CD4-positive, alpha-beta T cell treated with Interleukin-1 beta for 1 hour (primary cell): ENCODE results near the gene ATP9A.
"Not testable (repeated sequence)": the region's sequence is repeated elsewhere in the genome, so short reads cannot be mapped to it uniquely, and the experiment has no call there.

Experiments
- DNase-seq, 2 donors: peaks; one replicate each; pipeline ENCODE4 v3.0.0-alpha.2; 2020 to 2022

The ATP9A gene

DNA sequence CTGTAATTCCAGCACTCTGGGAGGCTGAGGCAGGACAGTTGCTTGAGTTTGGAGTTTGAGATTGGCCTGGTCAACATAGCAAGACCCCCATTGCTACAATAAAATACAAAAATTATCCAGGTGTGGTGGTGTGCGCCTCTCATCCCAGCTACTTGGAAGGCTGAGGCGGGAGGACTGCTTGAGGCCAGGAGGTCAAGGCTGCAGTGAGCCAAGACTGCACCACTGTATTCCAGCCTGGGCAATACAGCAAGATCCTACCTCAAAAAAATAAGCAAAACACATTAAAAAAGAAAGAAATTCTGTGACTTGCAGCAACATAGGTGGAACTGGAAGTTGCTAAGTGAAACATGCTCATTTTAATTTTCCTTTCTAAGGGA lies 119.6 kb downstream of the ATP9A start:
- no peak for DNase-seq

DNA sequence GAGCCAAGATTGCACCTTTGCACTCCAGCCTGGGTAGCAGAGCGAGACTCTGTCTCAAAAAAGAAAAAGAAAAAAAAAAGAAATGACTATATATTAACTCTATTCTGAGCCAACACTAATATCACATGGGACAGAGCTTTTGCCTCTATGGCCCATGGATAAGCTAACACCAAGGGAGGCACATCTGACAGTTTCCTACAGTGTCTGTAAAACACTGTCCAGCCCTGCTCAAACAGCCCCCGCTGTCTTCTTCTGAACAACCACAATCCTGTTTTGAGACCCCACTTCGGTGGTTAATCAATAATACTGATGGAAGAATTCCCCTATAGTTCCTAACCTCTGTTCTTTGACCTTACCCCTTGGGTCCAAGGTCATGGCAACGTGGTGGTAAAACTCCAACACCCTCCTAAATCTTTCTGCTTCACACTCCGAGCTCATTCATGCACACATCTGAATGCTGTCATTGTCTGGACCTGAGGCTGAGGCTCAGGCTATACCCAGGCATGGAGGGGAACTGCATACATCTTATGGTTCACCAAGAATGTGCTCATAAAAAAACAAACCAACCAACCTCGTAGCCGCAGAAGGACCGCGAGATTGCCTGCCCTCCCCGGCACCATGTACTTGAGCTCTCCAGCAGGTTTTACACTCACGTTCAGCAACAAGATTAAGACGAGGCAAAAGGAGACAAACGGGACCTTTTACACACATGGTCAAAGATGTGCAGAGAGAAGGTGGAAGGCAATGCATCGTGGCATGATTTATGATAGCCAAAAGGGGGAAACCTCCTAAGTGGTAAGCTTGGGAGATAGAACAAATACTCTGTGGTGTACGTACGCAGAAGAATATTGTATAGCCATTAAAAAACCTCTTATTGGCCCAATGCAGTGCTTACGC lies 120.3 kb downstream of the ATP9A start:
- no peak for DNase-seq

DNA sequence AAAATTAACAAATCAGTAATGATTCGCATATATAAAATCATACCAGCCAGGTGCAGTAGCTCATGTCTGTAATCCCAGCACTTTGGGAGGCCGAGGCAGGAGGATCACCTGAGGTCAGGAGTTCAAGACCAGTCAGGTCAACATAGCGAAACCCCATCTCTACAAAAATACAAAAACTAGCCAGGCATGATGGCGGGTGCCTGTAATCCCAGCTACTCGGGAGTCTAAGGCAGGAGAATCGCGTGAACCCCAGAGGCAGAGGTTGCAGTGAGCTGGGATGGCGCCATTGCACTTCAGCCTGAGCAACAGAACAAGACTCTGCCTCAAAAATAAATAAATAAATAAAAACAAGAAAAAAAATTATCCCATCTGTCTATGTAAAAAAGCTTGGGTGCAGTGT lies 124.4 kb downstream of the ATP9A start:
- DNase-seq = not testable (repeated sequence)

DNA sequence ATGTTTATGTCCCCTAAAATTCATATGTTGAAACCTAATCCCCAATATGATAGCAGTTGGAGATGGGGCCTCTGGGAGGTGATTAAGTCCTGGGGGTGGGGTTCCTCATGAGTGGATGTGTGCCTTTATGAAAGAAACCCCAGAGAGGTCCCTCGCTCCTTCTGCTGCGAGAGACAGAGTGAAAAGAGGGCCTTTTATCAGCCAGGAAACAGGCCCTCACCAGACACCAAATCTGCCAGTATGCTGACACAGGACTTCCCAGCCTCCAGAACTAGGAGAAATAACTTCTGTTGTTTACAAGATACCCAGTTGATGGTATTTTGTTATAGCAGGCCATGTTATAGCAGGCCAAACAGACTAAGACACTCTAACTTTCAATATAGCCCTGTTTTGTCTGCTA lies 124.8 kb downstream of the ATP9A start:
- DNase-seq = no peak

GRCh38 chr20:51641866-51642265 lies 126.3 kb downstream of the ATP9A start:
- no peak for DNase-seq

GRCh38 chr20:51640743-51641142 lies 127.4 kb downstream of the ATP9A start:
- no peak for DNase-seq

DNA sequence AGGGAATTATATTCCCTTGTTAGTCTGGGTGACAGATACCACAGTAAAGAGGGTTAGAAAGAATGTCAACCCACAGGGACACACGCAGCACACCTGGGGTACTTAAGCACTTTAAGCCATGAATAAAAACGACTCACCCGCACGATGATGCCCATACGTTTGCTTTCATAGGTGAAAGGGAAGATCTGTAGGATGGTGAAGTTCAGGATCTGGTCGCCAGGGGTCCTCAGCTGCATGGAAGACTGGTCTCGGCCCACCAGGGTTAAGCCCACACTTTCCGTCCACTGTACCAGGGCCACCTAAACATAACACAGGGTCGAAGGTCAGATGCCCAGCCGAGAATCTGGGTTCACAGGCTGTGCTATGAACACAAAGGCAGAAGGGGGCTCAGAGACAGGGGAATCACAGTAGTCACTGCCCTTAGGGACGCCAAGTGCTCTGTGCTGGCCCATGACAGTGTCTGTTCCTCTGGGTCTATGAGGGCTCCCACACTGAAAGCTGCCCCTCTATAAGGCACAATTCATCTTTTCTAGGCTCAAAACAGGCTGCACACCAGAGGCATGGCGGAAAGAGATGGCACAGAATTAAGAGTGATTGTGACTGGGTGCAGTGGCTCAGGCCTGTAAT lies 128.9 kb downstream of the ATP9A start:
- peak; percentile 41 to 50 for DNase-seq

DNA sequence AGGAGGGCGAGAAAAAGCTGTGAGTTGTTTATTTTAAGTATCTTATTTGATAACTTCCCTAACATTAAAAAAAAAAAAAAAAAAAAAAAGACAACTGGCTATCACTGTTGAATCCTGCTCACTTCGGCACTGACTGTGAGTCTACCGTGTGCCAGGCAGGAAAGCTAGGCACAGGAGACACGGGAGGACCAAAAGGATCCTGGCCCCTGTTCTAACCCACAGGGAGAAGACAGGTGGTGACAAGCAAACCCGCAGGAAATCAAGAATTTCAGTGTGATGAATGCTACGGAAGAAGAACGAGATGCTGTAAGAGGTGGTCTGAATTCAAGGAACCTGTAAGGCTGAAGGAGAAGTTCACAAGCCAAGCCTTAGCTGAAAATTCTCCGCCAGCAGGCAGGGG lies 130.9 kb downstream of the ATP9A start:
- no peak for DNase-seq

DNA sequence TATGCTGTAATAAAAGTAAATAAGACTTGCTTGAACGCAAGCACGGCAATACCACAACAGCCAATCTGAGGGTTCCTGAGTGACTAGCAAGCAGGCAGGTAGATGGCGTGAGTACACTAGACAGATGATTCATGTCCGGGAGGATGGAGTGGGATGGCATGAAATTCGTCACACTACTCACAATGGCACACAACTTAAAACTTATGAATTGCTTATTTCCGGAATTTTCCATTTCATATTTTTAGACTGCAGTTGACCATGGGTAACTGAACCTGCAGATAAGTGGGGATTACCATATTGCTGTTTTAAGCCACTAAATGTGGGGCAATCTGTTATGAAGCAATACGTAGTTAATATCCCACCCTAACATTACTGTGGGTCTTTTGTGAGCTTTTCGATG lies 132.1 kb downstream of the ATP9A start:
- DNase-seq = no peak

GRCh38 chr20:51635680-51636079 lies 132.5 kb downstream of the ATP9A start:
- DNase-seq = no peak

- no peak for DNase-seq
Measured at GRCh38 chr20:51634877-51635276, 133.3 kb downstream of the ATP9A start.

- DNase-seq = no peak
Measured at GRCh38 chr20:51634257-51634656, 133.9 kb downstream of the ATP9A start.

- no peak for DNase-seq
Measured at GRCh38 chr20:51633430-51633829, 134.8 kb downstream of the ATP9A start.

DNA sequence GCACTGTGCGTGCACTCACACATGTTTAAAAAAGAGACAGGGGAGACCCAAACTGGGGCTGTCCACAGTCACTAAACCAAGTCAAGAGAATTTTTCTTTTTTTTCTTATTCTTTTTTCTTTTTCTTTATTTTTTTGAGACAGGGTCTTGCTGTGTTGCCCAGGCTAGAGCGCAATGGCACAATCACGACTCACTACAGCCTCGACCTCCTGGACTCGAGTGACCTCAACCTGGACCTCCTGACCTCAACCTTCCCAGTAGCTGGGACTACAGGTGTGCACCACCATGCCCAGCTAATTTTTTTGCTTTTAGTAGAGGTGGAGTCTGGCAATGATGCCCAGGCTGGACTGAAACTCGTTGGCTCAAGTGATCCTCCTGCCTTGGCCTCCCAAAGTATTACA lies 136.2 kb downstream of the ATP9A start:
- no peak for DNase-seq

DNA sequence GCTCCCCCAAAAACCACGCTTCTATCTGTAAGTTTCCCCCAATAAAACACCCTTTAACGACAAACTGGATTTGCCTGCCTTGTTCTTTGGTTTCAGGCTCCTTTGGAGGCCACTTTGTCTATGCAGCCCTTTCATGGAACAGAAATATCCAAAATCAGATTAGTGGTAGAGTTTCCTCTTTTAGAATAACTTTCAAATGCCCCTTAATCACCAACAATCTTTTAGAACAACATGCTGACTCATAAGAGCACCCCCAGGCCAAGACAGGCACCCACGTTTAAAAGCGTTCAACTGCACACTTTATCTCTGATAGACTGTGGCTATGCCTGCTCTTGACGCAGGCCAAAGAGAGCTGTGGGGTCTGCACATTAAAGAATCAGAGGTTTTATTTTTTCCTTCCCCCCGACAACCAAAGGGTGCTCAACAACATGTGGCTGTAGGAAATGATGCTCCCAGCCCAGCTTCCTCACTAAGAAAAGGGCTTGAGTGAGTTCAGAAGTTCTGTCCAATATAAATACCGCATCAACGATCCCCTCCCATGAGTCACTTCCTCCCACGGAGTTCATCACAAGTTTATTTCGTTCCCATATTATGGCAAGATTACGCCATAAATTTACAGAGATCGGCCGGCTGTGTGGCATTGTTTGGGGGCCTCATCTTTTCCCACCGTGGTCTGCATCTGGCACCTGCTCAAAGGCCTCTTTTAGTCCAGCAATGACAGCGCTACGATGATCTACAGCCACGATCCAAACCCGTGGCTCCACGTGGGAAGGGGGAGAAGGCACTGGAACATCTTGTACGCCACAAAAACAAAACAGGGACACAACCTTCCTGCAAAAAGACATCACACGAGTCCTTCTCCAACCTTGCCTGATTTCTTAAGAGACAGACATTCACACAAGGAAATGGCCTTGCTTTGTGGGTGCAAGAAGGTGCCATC lies 136.9 kb downstream of the ATP9A start:
- DNase-seq = peak; percentile 8 to 51

- no peak for DNase-seq
Measured at GRCh38 chr20:51629399-51630058, 138.7 kb downstream of the ATP9A start.

DNA sequence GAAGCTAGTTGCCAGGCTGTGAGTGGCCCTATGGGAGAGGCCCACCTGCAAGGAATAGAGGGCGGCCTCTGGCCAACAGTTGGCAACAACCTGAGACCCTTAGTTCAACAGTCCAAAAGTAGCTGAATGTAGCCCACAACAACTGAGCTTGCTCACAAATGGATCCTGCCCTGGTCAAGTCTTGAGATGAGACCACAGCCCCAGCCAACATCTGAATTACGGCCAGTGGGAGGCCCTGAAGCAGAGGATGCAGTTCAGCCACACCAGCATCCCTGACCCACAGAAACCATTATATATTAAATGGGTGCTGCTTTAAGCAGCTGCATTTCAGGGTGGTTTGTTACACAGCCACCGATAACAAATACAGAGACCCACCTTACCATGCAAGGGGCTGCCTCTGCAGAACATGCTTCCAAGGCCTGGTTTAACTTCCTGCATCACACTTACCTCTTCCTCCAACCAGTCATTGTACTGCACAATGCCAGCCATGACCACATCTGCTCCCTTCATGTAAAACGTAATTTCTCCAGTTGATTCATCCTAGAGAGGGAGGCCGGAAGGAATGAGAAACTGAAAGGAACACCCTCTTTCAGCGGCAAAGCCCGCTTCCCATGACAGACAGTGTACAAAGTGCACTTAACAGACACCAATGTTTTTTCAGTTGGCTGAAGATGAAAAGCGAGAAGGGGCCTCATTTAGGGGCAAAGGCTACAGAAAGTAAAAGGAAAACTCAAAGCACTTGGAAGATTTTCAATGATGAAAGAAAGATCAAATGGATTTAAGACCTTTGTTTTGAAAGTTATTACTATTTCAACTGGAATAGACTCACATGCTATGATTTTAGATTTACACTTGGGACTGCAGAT lies 139.4 kb downstream of the ATP9A start:
- no peak for DNase-seq

GRCh38 chr20:51627586-51627985 lies 140.6 kb downstream of the ATP9A start:
- no peak for DNase-seq

GRCh38 chr20:51625105-51625504 lies 143.1 kb downstream of the ATP9A start:
- DNase-seq = no peak

DNA sequence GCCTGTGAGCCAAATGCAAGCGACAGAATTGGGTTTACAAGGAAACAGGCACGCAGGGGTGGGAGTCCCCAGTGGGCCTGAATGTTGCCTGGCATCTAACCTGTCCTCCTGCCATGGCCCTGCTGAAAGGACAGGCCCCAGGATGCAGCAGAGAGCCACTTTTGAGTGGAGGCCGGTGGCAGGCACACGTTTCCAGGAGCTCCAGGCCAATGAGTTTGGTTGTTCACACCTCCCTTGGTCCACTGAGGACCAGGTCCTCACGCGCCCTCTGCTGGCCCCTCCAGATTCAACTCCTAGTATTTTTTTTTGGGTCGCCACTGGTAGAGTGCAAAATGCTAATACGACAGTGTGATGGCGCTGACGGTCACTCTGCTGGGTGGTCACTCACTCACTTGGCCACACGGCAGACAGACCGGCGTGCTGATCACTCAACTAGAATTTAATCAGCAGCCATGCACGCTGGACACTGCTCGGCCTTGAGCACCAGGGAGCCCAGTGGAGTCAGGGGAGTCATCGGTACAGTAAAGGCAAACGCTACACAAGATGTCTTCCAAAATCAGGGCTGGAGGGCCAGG lies 143.9 kb downstream of the ATP9A start:
- peak; percentile 51 to 56 for DNase-seq

- no peak for DNase-seq
Measured at GRCh38 chr20:51623255-51623654, 144.9 kb downstream of the ATP9A start.
